Measurements from ENCODE around the gene MTERF4.

DNA sequence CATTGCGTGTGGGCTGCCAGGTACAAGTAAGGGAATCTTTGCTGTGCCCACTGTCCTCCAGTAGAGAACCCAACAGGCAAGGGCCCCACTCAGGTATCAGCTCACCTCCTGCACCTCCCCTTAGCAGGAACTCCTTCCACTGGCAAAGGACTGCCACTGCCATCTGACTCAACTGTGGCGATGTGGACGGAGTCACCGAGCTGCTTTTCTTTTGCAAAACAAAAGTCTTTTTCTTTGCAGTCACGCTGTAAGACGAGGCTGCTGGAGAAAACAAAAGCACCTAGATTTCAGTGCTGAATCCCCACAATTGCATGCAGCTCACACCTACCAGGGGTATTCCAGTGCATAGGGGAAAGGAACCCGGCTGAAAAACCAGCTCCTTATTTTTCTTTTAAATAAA, 7.9 kb downstream of the MTERF4 start:
- TF ChIP-seq SMC3 (IDR thresholded peaks at IDR 0.05) (no peak), CTCF (IDR thresholded peaks at IDR 0.05) (no peak), USF2 (IDR thresholded peaks at IDR 0.05) (no peak), MAZ (IDR thresholded peaks at IDR 0.05; ENCODE audit: borderline replicate concordance, low read depth, low read length) (no peak), KDM1A (IDR thresholded peaks at IDR 0.05; ENCODE audit: low read depth) (no peak), CBX8 (IDR thresholded peaks at IDR 0.05) (no peak), JUN (IDR thresholded peaks at IDR 0.05) (no peak), PHF8 (IDR thresholded peaks at IDR 0.05; ENCODE audit: borderline replicate concordance, low read depth) (no peak), BHLHE40 (IDR thresholded peaks at IDR 0.05; ENCODE audit: low read depth, low read length) (no peak)
